ENCODE results near the gene COLGALT1. TPM values are rescaled to one million over a fixed set of nuclear protein-coding genes. Genes with fewer than 3 reads are reported as not detected.
"Not testable (repeated sequence)": the region's sequence is repeated elsewhere in the genome, so short reads cannot be mapped to it uniquely, and the experiment has no call there.

Gene COLGALT1
- total RNA-seq, 1 donor from 2014 or later = 140 TPM

DNA sequence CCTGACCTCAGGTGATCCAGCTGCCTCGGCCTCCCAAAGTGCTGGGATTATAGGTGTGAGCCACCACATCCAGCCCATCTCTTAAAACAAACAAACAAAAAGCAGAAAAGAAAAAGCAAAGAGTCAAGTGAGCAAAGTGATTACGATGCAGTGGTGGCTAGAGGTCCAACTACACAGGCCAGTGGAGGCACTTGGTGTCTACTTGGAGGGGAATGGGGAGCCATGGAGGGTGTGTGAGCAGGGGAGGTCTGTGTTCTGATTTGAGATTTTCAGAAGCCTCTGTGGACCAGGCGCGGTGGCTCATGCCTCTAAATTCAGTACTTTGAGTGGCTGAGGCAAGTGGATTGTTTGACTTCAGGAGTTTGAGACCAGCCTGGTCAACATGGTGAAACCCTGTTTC lies 6.6 kb downstream of the COLGALT1 start:
- H3K9me3 Mint-ChIP-seq (ENCODE audit: low read depth) = no peaks in the 10 kb centered on the region
- H3K27me3 Mint-ChIP-seq (ENCODE audit: low read depth) = no peaks in the 10 kb centered on the region
- no peak for DNase-seq (ENCODE audit: low spot score)
- TF ChIP-seq, protein P1, sequence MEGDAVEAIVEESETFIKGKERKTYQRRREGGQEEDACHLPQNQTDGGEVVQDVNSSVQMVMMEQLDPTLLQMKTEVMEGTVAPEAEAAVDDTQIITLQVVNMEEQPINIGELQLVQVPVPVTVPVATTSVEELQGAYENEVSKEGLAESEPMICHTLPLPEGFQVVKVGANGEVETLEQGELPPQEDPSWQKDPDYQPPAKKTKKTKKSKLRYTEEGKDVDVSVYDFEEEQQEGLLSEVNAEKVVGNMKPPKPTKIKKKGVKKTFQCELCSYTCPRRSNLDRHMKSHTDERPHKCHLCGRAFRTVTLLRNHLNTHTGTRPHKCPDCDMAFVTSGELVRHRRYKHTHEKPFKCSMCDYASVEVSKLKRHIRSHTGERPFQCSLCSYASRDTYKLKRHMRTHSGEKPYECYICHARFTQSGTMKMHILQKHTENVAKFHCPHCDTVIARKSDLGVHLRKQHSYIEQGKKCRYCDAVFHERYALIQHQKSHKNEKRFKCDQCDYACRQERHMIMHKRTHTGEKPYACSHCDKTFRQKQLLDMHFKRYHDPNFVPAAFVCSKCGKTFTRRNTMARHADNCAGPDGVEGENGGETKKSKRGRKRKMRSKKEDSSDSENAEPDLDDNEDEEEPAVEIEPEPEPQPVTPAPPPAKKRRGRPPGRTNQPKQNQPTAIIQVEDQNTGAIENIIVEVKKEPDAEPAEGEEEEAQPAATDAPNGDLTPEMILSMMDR (IDR thresholded peaks at IDR 0.05) = no peak
- H3K4me3 Mint-ChIP-seq (ENCODE audit: unreplicated experiment) = no peak overlapping the region
- no peak overlapping the region for H3K27ac Mint-ChIP-seq (ENCODE audit: unreplicated experiment)
- H3K36me3 Mint-ChIP-seq (ENCODE audit: low read depth) = peaks cover 21% of the 10 kb centered on the region
- peaks cover 7% of the 10 kb centered on the region for H3K4me1 Mint-ChIP-seq (ENCODE audit: low read depth)

DNA sequence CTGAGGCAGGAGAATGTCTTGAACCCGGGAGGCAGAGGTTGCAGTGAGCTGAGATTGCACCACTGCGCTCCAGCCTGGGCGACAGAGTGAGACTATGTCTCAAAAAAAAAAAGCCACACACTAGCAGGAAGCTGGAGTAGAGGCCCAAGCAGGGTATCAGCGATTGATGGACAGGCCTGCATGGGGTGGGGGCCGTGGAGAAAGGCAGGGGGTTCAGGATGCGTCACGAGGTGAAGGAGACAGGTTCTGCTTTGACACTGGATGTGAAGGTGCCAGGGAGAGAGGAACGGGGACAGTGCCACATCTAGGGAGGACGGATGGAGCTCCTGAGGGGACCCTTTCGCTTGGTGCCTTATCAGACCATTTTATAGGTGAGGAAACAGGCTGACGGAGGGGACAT lies 7.1 kb downstream of the COLGALT1 start:
- H3K36me3 Mint-ChIP-seq (ENCODE audit: low read depth) = peaks cover 21% of the 10 kb centered on the region

DNA sequence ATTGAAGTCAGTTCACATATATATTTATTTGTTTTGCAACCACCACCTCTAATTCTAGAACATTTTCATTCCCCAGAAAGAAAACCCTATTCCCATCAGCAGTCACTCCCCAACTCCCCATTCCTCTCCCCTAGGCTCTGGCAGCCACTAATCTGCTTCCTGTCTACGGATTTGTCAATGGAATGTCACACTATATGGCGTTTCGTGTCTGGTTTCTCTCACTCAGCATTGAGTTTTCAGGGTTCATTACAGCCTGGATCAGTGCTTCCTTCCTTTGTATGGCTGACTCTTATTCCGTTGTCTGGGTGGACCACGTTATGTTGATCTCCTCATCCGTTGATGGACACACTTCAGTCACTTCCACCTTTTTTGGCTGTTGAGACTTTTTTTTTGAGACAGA lies 9.3 kb downstream of the COLGALT1 start:
- no peak for DNase-seq (ENCODE audit: low spot score)
- Mint-ChIP-seq H3K27ac (ENCODE audit: unreplicated experiment) (peak overlapping the region; percentile 32), H3K4me1 (ENCODE audit: low read depth) (peaks cover 2% of the 10 kb centered on the region), H3K4me3 (ENCODE audit: unreplicated experiment) (no peak overlapping the region), H3K27me3 (ENCODE audit: low read depth) (no peaks in the 10 kb centered on the region), H3K36me3 (ENCODE audit: low read depth) (peaks cover 29% of the 10 kb centered on the region), H3K9me3 (ENCODE audit: low read depth) (no peaks in the 10 kb centered on the region)
- TF ChIP-seq, protein P1 (IDR thresholded peaks at IDR 0.05) = no peak

More for the DNA sequence above, 7.1 kb downstream of the COLGALT1 start:
- no peak for DNase-seq (ENCODE audit: low spot score)
- H3K27me3 Mint-ChIP-seq (ENCODE audit: low read depth) = no peaks in the 10 kb centered on the region
- no peak overlapping the region for H3K27ac Mint-ChIP-seq (ENCODE audit: unreplicated experiment)
- TF ChIP-seq, protein P1 (IDR thresholded peaks at IDR 0.05) = no peak
- H3K4me3 Mint-ChIP-seq (ENCODE audit: unreplicated experiment) = no peak overlapping the region
- H3K9me3 Mint-ChIP-seq (ENCODE audit: low read depth) = no peaks in the 10 kb centered on the region
- peaks cover 7% of the 10 kb centered on the region for H3K4me1 Mint-ChIP-seq (ENCODE audit: low read depth)

DNA sequence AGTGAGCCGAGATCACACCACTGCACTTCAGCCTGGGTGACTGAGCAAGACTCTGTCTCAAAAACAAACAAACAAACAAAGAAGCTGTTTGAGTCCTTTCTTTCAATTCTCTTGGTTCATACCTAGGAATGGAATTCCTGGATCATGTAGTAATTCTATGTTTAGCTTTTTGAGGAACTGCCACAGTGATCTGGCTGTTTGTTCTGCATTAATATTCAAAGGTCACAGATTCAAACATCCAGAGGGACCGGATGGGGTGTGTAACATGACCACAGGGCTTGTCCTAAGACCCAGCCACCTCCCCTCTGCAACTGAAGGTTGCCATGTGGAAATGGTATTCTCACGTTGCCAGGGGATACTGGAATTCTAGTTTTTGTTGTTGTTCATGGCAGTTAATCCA lies 10.2 kb downstream of the COLGALT1 start:
- no peaks in the 10 kb centered on the region for H3K27me3 Mint-ChIP-seq (ENCODE audit: low read depth)
- H3K4me3 Mint-ChIP-seq (ENCODE audit: unreplicated experiment) = no peak overlapping the region
- no peak for DNase-seq (ENCODE audit: low spot score)
- peaks cover 23% of the 10 kb centered on the region for H3K36me3 Mint-ChIP-seq (ENCODE audit: low read depth)
- no peaks in the 10 kb centered on the region for H3K4me1 Mint-ChIP-seq (ENCODE audit: low read depth)
- no peak overlapping the region for H3K27ac Mint-ChIP-seq (ENCODE audit: unreplicated experiment)
- no peaks in the 10 kb centered on the region for H3K9me3 Mint-ChIP-seq (ENCODE audit: low read depth)
- TF ChIP-seq, protein P1 (IDR thresholded peaks at IDR 0.05) = no peak

DNA sequence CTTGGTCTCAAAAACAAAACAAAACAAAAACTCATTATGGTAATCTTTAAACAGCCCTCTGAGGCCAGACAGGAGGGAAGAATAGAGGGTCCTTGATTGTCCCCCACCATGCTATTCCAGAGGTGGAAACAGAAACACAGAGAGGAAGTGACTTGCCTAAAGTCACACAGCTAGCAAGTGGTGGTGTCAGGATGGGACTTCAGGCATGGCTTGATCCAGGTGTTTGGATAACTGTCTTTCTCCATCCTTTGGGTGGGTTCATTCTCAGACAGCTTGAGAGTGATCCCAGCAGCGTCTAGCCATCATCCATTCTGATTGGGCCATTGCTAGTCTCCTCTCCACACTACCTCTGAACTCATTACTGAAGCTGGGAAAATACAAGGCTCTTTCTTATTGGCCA lies 12.5 kb downstream of the COLGALT1 start:
- DNase-seq (ENCODE audit: low spot score) = no peak
- no peak overlapping the region for H3K4me3 Mint-ChIP-seq (ENCODE audit: unreplicated experiment)
- TF ChIP-seq, protein P1 (IDR thresholded peaks at IDR 0.05) = no peak
- H3K9me3 Mint-ChIP-seq (ENCODE audit: low read depth) = no peaks in the 10 kb centered on the region
- H3K27me3 Mint-ChIP-seq (ENCODE audit: low read depth) = no peaks in the 10 kb centered on the region
- H3K27ac Mint-ChIP-seq (ENCODE audit: unreplicated experiment) = no peak overlapping the region
- no peaks in the 10 kb centered on the region for H3K4me1 Mint-ChIP-seq (ENCODE audit: low read depth)
- peaks cover 24% of the 10 kb centered on the region for H3K36me3 Mint-ChIP-seq (ENCODE audit: low read depth)

DNA sequence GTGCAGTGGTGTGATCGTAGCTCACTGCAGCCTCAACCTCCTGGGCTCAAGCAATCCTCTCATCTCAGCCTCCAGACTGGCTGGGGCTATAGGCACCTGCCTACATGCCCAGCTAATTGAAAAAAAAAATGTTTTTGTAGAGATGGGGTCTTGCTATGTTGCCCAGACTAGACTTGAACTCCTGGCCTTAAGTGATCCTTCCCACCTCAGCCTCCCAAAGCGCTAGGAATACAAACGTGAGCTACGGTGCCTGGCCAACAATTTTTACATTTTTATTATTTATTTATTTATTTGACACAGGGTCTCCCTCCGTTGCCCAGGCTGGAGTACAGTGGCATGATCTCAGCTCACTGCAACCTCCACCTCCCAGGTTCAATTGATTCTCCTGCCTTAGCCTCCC lies 14.8 kb downstream of the COLGALT1 start:
- H3K36me3 Mint-ChIP-seq (ENCODE audit: low read depth) = peaks cover 19% of the 10 kb centered on the region
- DNase-seq (ENCODE audit: low spot score); H3K27ac Mint-ChIP-seq (ENCODE audit: unreplicated experiment); H3K4me1 Mint-ChIP-seq (ENCODE audit: low read depth); H3K27me3 Mint-ChIP-seq (ENCODE audit: low read depth); H3K9me3 Mint-ChIP-seq (ENCODE audit: low read depth); H3K4me3 Mint-ChIP-seq (ENCODE audit: unreplicated experiment): not testable (repeated sequence)

All from chondrocyte (in vitro differentiated cells).